Measurements from ENCODE around the gene ZNF428. TPM values are rescaled to one million over a fixed set of nuclear protein-coding genes. Genes with fewer than 3 reads are reported as not detected.

Gene ZNF428
- total RNA-seq, 3 donors from 2014 or later = 13.6 to 40.2 (median 19.4) TPM

DNA sequence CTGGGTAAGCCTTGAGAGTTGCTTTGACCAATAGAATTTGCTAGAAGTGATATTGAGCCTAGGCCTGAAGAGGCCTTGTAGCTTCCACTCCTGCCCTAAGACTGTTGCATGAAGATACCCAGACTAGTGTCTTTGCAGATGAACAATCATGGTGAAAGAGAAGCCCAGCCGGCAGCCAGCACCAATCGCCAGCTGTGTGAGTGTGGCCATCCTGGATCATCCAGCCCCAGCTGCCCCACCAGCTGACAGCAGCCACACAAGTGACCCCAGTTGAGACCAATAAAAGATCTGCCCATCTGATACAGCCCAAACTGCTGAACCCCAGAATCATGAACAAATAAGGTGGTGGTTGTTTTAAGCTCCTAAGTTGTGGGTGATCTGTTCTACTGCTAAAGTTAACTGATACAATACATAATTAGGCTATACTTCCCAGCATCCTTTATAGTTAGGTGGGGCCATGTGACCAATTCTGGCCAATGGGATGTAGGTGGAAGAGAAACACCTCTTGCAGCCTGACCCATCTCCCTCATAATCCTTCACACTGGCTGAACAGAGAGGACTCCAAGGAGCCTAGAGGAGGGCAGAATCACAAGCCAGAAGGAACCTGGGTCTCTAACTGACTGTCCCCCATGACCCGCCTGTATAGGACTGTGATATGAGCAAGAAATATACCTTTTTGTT is 9.4 kb upstream of the ZNF428 start:
- H3K4me1 ChIP-seq (ENCODE audit: low read depth) = no peaks in the 10 kb centered on the region
- no peak for DNase-seq
- no peak for ATAC-seq
- intact Hi-C loops (cut with DNase I, micrococcal nuclease) = no loop called here
- H3K9me3 ChIP-seq = no peaks in the 10 kb centered on the region
- H3K36me3 ChIP-seq (ENCODE audit: low read depth) = no peaks in the 10 kb centered on the region
- TF ChIP-seq, protein P1, sequence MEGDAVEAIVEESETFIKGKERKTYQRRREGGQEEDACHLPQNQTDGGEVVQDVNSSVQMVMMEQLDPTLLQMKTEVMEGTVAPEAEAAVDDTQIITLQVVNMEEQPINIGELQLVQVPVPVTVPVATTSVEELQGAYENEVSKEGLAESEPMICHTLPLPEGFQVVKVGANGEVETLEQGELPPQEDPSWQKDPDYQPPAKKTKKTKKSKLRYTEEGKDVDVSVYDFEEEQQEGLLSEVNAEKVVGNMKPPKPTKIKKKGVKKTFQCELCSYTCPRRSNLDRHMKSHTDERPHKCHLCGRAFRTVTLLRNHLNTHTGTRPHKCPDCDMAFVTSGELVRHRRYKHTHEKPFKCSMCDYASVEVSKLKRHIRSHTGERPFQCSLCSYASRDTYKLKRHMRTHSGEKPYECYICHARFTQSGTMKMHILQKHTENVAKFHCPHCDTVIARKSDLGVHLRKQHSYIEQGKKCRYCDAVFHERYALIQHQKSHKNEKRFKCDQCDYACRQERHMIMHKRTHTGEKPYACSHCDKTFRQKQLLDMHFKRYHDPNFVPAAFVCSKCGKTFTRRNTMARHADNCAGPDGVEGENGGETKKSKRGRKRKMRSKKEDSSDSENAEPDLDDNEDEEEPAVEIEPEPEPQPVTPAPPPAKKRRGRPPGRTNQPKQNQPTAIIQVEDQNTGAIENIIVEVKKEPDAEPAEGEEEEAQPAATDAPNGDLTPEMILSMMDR (IDR thresholded peaks at IDR 0.05) = no peak
- no peak overlapping the region for H3K4me3 ChIP-seq

DNA sequence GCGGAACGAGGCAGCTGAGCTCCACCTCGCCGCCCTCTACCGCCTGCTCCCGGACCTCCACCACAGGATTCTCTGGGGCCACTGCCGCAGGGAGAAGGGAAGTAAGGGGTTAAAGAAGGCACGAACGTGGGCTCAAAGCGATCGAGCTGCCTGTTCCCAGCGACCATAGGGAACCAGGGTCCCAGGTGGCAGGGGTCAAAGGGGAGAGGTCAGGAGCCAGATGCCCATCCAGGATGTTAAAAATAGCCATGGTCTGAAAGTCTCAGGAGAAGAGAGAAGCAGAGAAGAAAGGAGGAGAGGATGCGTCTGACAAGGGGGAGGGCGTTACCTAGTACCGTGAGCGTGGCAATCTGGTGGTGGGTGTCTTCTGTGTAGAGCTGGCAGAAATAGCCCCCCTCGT is 7.4 kb upstream of the ZNF428 start:
- Histone ChIP-seq H3K4me3 (no peak overlapping the region), H3K9me3 (no peaks in the 10 kb centered on the region), H3K4me1 (ENCODE audit: low read depth) (no peaks in the 10 kb centered on the region), H3K36me3 (ENCODE audit: low read depth) (no peaks in the 10 kb centered on the region)
- no peak for ATAC-seq
- intact Hi-C loops (cut with DNase I, micrococcal nuclease) = no loop called here
- no peak for DNase-seq
- TF ChIP-seq, protein P1 (IDR thresholded peaks at IDR 0.05) = no peak

DNA sequence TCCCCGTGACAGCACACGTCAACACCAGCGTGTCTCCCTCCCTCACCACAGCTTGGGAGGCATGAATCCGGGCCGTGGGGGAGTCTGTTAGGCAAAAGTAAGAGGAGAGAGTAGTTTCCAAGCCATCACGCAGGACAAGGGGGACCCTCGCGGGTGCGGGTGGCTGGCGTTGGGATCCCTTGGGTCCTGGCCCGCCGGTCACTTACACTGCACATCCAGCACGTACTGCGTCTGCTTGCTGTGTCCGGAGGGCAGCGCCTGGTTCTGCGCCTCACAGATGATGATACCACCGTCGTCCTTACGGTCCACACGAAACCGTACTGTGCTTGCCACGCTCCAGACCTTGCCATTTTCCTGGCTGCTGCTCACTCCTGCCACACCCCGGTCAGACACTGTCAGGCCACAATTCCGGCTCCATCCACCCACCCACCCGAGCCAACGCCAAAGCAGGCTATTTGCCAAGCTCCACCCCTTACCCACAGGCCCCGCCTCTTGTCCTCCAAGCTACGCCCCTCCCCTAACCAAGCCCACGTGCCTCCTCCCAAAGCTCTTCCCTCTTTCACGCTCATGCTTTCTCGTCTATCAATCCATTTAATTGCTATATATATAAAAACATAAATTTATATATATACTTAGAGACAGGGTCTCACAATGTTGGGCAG is 6.6 kb upstream of the ZNF428 start:
- H3K9me3 ChIP-seq = no peaks in the 10 kb centered on the region
- H3K36me3 ChIP-seq (ENCODE audit: low read depth) = no peaks in the 10 kb centered on the region
- no peaks in the 10 kb centered on the region for H3K4me1 ChIP-seq (ENCODE audit: low read depth)
- DNase-seq (peak in 2 of 3 donors; percentile 22 to 46), ATAC-seq (peak; percentile 58)
- TF ChIP-seq, protein P1 (IDR thresholded peaks at IDR 0.05) = no peak
- intact Hi-C loops (cut with DNase I, micrococcal nuclease) = no loop called here
- H3K4me3 ChIP-seq = no peak overlapping the region

DNA sequence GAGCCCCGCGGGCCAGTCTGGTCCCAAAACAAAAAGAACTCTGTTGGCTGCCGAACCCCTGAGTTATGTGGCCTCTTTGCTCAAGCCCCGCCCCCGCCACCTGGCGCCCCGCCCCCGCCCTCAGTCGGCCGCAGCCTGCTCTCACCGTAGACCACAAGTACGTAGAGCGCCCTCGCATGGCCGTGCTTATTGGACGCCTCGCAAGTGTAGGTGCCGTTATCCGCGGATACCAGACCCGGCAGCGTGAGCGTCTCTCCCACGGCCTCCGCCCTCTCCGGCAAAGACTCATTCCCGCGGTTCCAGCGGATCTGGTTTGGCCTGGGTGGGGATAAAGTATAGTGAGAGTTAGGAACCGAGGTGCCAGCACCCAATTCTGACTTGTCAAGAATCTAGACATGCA is 5.5 kb upstream of the ZNF428 start:
- no peak overlapping the region for H3K4me3 ChIP-seq
- H3K4me1 ChIP-seq (ENCODE audit: low read depth) = peaks cover 4% of the 10 kb centered on the region
- no peaks in the 10 kb centered on the region for H3K36me3 ChIP-seq (ENCODE audit: low read depth)
- H3K9me3 ChIP-seq = no peaks in the 10 kb centered on the region
- TF ChIP-seq, protein P1 (IDR thresholded peaks at IDR 0.05) = peak; percentile 29
- DNase-seq = peak; percentile 88 to 91 (median 88)
- intact Hi-C loops (cut with DNase I, micrococcal nuclease) = no loop called here
- peak; percentile 93 for ATAC-seq

DNA sequence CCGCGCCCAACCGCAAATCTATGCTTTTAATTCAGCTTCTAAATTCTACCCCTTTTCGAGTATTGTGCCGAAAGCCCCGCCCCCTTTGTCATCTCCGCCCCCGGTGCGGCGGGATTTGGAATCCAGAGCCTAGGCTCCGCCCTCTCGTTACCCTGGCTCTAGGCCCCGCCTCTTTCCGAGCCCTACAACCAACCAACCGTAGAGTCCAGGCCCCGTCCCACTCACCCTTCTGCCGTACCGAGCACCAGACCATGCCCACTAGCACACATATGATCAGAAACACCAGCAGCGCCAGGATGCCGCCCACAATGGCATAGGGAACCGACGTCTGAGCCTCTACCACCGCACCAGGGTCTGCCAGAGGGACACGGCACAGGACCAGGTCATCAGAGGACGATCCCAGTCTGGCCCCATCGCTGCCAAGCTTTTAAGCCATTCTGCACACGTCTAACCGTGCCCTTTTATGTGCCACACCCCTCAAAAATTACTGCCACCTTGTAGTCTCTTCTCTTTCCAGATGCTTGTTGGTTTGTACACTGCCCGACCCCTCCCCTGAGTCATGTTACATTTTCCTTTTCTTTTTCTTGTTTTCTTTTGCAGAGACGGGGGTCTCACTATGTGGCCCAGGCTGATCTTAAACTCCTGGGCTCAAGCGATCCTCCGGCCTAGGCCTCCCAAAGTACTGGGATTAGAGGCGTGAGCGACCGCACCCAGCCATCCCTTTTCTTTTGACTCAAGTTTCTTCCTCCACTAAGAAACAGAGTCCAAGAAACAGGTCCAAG is 4.7 kb upstream of the ZNF428 start:
- H3K36me3 ChIP-seq (ENCODE audit: low read depth) = no peaks in the 10 kb centered on the region
- no peak for ATAC-seq
- TF ChIP-seq, protein P1 (IDR thresholded peaks at IDR 0.05) = no peak

More for the DNA sequence above, 4.7 kb upstream of the ZNF428 start:
- no peak overlapping the region for H3K4me3 ChIP-seq
- peaks cover 4% of the 10 kb centered on the region for H3K4me1 ChIP-seq (ENCODE audit: low read depth)
- no peak for DNase-seq
- H3K9me3 ChIP-seq = no peaks in the 10 kb centered on the region
- intact Hi-C loops (cut with DNase I, micrococcal nuclease) = no loop called here

Measured in mucosa of descending colon (tissue), 3 donors.